ENCODE measurements around the gene MAP3K15.

MAP3K15 gene

DNA sequence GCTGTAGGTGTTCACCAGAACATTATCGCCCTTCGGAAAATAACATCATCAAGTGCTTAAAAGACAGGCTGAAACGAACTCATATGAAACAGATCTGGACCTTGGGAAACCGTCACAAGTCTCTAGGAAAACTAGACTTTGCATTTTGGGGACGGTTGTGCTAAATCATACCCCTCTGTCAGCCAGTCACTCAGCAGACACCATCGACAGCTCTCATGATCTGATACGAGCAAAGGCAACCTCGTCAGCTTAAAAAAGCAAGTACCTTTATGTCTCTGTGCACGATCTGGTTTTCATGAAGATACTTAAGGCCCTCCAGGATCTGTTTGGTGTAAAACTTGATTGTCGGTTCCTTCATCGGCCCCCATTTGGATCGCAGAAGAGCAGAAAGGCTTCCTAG, 123.2 kb downstream of the MAP3K15 start:
- DNase-seq, result no peak

DNA sequence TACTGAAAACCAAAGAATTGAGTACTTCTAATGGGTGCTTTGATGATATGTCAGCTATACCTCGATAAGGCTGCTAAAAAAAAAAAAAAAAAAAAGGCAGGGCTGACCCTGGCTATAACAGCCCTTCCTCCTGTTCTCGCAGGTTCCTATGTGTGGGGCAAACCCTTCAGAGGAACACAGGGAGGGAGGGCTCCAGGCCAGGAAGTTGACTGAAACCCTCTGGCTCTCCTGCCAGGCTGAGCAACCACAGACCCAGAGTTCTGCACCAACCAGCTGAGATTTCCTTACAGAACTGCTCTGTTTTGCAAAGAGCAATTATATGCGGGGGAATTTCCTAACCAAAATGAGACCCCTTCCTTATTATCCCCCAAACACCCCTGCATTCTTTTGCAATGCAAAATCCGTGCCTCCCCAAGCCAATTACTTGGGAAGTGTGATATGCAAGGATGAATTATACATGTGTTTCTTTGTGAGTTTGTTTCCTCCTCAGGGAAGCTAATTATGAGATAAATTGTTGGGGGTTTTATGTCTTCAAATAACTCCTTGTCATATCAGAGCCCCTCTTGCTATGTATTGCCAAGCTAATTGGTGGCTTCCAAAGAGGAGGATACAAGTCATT, 126.0 kb downstream of the MAP3K15 start:
- no peak for DNase-seq

DNA sequence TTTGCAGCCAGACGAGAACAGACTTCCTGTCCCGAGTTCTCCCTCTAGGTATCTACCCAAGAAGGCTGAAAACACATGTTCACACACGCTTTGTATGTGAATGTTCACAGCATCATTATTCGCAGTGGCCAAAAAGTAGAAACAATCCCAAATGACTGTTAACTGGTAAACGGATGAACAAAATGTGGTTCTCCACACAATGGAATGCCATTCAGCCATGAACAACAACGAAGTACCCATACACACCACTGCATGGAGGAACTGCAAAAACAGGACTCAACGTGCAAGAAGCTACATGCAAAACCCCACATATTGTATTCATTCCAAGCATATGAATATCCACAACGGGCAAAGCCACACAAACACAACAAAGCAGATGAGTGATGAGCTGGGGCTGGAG, 126.6 kb downstream of the MAP3K15 start:
- no peak for DNase-seq

DNA sequence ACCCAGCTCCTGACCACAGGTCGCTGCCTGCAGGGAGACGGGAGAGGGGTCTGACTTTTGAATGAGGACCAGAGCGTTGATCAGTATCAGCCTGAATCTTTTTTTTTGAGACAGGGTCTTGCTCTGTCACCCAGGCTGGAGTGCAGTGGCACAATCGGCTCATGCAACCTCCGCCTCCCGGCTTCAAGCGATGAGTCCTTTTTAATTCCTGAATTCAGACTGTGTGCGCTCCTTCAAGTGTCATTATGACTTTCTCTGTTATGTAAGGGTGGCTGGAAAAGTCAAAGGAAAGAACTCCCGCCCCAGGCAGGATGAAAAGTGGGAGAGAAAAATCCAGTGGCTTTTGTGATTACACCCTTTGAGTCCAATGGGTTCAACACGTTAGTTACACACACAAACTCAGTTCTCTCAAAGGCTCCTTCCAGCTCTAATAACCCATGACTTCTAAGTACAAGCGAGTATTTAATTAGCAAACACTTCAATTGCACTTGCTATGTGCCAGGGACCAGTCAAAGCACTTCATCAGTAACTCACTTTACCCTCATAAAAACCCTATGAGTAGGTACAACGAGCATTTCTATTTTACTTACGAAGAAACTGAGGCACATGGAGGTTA, 127.1 kb downstream of the MAP3K15 start:
- no peak for DNase-seq

DNA sequence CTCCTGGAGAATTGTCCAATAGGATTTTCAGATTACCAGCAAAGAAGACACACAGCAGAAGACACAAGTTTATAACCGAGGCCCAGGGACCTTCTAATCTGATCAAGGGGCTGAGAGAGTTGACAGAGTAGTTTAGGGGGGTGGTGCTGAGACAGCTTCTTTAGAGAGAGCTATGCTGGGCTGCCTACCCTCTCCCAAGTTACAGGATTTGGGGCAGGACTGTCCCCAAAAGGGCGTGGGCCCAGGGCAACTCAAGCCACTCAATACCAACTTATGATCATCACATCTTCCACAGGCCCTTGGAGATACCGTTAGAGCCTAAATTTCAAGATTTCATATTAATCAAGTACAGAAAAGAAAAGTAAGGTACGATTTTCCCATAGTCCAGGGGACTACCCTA, 128.6 kb downstream of the MAP3K15 start:
- DNase-seq, result no peak

DNA sequence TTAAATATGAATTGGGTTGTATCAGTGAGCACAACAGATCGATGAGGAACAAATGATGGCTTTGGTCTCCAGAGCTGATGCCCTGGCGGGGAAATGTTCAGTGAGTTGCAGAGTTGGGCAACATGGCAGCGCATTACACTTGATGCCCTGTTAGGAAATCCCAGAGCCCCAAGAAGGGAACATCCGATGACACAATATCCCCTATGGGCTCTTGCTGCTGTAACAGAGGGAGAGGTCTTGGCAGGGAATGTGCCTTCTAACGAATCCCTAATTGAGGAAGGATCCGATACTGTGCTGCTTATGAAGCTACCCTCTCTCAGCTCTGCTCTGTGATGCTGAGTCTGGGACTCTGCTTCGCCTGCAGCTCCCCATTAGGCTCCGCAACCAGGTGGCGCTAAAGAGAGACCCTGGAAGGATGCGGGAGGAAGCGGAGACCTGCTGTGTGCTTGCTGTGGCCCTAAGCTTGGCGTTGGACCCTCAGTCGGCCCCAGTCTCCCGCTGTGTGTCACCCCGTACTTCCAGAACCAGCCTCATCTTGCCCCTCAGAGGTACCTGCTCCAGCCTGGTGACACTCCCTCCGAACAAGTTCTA, 132.7 kb downstream of the MAP3K15 start:
- DNase-seq, result peak; percentile 82

DNA sequence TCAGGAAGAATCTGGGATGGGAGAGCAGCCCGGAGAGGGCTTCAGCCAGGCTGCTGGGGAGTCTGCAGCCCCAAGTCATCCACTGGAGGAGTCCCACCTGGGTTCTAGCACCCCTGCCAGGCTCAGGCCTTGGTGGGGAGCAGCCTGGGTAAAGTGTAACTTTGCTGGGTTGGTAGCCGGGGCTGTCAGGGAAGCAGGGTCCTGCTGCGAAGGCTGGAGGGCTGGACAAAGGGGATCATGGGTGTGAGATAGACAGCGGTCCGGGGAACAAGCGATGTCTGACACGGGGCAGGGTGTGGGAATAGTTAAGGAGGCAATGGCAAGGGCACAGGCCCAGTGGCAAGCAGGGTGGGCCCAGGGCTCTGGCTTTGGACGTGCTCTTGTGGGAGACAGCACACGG, 134.0 kb downstream of the MAP3K15 start:
- DNase-seq, result no peak

DNA sequence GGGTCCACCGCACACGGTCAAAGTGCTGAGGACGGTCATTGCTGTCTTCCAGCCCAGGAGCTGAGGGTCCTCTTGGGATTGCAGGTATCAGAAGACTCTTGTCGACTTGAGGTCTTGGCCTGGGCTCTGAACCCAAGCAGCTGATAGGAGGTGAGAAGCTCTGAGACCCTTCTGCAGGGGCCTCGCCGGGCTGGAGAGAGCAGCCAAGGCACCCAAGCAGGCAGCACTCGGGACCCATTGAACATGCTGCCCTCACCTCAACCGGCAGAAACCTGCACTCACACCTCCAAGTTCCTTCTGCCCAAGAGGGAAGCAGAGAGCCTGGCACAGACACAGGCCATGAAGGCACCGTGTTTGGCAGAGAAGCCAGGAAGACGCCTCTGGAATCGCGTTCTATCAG, 137.5 kb downstream of the MAP3K15 start:
- DNase-seq, result no peak

DNA sequence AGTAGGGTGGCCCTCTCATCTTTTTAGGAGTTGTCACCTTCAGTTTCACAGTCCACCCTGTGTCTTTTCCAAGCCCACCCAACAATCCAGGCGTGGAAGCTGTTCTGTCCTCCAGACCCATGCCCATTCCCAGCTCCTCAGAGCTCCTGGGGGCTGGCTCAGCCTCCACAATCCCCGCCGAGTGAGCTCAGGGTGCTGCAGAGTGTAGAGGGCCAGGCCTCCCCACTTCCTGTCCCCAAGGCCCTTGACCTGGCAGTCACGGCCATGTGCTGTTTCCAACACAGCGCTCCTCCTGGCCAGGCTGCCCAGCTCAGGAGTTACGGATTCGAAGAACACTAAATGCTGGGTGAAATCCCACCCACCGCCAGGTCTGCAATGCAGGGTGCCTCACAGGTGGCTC, 139.8 kb downstream of the MAP3K15 start:
- DNase-seq, result no peak

DNA sequence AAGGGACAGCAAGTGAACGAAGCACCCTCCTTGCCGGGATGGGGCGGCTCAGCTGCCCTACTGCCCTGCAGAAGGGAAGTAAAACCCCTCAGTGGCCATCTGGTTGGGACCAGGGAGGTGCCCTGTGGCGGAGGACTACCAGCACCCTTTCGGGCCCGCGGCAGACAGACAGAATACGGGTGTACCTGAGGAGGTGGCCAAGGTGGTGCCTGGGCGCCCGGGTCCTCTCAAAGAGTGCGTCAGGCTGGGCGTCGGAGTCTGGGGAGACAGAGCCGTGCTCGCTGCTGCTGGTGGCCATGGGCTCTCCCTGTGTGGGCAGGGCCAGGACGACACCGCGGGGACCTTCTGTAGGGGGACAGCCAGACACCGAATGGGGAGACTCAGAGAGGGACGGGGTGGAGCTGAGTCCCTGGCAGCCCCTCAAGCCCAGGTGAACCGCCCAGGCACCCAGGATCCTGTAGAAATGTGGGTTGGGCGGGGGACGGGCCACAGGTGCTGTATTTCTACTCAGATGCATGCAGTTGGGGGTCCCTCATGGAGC, 141.9 kb downstream of the MAP3K15 start:
- no peak for DNase-seq

DNA sequence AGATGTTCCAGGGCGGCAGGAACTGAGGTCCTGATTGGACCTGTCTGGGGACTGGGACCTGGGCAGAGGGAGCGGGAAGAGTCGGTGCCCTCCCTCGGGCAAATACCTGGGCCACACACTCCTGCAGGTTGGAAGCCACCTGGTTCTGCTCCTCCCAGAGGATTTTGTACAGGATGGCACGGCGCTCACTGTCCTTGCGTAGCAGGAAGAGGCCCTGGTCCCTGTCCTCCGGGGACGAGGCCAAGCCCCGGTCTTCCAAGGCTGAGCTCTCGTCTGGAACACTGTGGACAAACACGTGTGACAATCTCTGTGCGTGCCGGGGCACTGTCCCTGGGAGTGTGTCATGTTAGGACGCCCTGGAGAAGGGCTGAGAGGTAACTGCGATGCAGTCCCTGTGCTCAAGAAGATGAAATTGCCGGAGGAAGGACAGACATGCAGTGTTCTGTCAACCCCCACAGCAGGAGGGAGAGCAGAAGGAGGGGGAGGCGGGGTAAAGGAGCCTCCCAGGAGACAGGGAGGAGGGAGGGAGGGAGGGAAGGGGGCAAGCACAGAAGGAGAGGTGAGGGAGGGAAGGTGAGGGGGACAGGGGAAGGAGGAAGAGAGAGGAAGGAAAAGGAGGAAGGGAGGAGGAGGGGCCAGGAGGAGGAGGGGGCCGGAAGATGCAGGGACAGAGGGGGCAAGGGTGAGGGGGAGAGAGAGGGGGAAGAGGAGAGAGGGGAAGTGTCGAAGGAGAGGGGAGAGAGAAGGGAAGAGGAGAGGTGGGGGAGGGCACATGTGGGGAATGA, 142.6 kb downstream of the MAP3K15 start:
- DNase-seq, result peak; percentile 57

DNA sequence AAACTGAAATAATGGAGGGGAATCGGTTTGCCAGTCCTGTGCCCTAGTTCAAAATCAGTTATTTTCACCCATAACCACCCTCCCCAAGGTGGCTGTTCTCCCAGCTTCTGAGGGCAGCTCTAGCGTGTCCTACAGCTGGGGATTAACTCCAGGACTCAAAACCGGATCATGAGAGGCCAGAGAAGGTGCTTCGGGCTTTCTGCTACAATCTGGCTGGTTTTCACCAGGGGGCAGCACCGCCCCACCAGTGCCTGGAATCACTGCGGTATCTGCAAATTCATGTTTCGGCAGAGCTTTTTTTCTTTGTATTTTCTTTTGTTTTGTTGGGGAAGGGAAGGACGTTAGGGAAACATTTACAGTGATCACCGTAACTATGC, 143.2 kb downstream of the MAP3K15 start:
- peak; percentile 75 for DNase-seq

DNA sequence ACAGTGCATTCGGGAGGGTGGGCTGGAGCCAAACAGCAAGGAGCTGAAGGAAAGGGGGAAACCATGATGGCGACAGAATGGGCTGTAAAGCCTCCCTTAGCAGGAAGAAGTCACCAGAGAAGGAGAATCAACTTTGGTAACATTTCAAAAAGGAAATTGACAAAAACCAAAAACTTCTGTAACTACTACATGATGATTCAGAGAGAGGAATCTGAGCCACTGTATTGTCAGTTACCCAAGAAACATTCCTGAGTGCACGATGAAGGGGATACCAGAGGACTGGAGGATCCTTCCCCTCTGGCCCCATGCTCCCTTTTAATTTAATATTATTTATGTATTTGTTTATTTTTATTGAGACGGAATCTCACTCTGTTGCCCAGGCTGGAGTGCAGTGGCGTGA, 145.2 kb downstream of the MAP3K15 start:
- DNase-seq, result no peak

DNA sequence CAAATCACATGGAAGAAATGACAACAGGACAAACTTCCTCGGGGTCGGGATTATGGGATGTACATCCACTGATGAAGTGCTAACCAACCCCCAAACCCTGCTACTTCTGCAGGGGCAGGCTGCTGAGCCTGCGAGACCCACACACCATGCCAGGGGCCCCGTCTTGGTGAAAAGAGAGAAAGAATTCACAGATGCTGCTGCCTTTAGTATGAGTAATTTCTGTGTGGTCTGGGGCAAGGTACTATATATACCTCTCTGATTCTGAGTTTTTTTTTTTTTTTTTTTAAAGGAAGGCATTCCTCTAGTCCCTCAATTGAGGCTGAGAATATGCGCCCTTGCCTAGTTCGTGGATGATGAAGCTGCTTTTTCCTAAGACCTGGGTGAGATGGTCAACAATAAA, 146.7 kb downstream of the MAP3K15 start:
- DNase-seq, result no peak

DNA sequence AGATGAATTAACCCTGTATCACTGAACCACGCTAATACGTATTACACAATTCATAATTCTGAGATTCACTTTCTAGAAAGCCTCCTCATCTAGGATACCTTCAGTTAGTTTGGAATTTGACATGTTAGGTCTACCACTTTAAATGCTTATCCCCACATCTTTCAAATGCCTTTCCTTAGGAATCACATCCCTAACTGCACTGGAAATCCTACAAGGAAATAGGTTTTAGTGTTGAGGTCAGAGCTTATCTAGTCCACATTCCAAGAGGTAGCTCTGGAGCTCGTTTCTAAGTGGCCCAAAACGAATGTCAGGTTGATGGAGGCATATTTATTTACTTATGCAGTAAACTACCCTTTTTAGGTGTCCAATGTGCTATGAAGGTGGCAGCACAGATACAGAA, 153.6 kb downstream of the MAP3K15 start:
- no peak for DNase-seq

DNA sequence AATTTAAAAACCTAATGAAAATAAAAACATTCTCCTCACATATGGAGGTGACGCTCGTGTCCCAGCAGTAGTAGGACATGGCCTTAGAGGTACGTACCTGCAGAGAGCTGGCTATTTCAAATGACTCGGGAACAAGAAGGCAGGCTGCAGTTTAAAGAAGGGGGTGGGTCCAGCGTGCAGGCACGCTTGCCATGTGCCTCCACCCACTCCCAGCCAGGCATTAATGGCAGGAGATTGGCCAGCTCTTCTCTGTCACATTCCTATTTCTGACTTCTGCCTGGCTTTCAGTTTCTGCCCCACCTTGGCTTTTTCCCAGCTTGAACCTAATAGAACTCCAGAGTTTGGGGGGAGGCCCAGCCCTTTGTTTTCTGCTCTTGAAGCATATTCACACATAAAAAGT, 154.4 kb downstream of the MAP3K15 start:
- no peak for DNase-seq

DNA sequence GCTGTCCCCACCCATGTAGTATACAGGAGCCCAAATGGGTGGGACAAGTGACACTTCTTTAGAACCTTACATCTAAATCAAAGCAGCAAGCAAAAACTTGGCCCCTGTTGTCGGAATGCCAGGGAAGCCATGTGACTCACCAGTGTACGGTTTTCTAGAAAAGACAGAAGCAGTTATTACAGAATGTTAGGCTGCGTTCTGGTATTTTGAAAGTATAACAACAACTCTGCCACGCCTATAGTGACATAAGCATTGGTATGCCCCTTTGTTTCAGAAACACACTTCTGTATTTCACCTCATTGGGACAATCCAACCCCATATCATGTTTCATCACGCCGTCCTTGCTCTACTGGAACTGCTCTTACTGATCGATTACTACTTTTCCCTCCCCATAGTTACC, 156.8 kb downstream of the MAP3K15 start:
- DNase-seq, result no peak

DNA sequence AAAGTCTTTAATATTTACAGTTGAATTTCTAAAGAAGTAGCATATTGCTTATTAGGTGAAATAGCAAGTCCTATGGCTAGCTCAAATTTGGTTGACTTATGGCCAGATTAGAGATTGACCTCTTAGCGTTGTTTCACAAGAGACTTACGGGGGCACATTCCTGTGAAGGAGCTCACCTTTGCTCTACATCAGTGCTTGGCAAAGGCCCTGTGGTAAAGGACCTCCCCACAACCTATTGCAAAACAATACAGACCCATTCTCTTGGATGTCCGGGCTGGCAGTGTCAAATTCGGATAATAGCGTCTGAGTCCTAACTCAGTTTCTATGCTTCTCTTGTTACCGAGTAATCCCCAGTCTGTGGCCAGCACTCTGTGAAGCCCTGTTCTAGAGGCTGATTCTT, 160.7 kb downstream of the MAP3K15 start:
- DNase-seq, result no peak

DNA sequence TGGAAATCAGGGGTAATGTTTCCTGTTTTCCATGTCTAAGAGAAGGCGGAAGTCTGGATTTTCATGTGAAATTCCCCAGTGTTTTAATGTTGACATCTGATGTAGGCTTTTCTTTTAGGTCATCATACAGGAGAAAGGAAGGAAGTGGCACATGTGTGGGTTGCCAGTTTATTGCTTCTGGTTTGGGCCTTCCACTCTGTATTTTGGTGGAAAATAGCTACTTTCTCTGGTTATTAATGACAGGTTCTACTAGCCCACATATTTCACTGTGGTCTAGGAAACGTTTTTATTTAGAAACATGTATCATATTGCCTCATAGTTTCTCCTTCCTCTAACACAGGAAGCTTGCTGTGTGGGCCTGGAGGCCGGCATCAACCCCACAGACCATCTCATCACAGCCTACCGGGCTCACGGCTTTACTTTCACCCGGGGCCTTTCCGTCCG, 164.3 kb downstream of the MAP3K15 start:
- DNase-seq, result no peak

DNA sequence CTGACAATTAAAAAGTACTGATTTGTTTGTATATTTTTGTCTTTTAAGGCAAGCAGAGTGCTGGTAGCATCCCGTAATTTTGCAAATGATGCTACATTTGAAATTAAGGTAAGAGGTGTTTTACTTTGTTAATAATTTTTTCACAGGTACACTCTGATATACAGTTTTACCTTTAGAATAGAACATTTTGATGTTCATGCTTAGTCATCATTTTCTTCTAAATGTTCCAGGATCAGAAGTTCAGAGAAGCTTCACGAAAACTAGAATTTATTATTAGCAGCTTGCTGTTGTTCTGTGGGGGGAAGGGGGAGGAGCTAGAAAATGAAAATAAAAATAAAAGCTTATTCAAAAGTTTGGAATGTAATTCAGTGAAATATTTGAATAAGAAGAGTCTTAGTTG, 166.0 kb downstream of the MAP3K15 start:
- no peak for DNase-seq

DNA sequence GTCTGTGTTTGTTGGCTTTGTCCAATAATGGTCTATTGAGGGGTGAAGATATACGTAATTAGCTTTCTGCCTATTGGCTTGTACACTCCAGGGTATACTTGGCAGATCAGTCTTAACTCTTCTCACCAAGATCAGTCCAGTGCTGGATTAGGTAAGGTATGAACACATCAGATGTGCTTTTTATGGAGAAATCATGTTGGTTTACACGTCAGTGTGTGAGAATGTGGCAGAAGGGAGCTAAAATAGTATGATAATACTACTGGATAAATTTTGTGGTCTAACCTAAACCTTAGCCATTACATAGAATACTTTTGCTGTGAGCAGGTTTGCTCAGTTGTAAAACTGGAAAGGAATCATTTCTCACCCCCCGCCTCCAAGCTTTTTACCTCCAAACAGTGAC, 167.4 kb downstream of the MAP3K15 start:
- DNase-seq, result no peak

DNA sequence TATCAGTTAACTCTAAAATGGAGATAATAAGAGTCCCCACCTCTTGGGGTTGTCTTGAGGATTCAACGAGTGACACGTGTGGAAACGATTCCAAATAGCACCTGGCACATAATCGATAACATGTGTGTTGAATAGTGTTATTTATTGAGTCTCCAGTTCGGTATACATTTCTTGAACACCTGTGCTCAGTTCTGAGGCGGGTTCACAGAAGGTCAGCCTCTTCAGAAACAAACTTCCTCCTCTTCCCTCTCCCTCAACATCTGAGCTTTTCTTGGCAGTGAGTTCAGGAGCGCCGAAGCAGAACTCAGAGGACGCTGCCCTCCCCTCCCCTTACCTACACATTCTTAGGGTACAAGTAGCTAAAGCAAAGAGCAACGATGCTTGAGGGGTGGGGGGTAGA, 170.6 kb downstream of the MAP3K15 start:
- DNase-seq, result no peak

DNA sequence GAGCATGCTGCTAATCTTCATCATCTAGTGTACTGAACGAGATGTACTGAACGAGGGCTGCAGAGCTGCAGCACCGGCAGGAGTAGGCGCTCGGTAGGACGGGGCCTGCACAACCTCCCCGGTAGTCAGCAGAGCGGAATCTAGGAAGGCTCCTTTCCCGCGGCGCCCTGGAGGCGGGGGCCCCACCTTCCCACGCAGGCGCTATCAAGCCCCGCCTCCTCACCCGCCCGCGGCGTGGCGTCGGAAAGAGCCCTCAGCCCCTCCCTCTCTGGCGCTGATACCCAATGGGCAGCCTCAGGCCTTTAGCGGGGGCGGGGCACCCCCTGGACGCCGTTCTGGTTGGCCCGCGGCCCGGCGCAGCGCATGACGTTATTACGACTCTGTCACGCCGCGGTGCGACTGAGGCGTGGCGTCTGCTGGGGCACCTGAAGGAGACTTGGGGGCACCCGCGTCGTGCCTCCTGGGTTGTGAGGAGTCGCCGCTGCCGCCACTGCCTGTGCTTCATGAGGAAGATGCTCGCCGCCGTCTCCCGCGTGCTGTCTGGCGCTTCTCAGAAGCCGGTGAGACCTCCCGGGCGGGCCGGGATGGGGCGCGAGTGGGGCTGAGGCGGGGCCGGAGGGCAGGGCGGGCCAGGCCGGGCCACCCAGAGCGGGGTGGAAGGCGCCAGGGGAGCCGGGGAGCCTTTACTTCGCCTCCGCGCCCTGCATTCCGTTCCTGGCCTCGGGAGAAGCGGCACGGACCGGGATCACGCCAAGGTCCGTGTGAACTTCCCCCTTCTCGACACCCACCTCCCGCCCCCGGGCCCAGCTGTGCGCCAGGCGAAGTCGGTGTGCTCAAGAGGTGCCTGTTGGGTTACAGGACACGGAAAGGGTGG, 171.5 kb downstream of the MAP3K15 start, which contains the start of gene PDHA1:
PDHA1 (plus strand) TSS at position 393 of the 874 bp plus-strand sequence; CDS start at position 504, 111 bp downstream.
- DNase-seq, result peak; percentile 95

Data from islet precursor cell (in vitro differentiated cells).